ENCODE results near the gene FOXO3. TPM values are rescaled to one million over a fixed set of nuclear protein-coding genes. Genes with fewer than 3 reads are reported as not detected.

Gene FOXO3
- total and polyA plus RNA-seq, 2 donors (not counting 3 experiments of a cell fraction or from before 2014, with no cell fraction given), result 14.4 to 16.9 TPM

DNA sequence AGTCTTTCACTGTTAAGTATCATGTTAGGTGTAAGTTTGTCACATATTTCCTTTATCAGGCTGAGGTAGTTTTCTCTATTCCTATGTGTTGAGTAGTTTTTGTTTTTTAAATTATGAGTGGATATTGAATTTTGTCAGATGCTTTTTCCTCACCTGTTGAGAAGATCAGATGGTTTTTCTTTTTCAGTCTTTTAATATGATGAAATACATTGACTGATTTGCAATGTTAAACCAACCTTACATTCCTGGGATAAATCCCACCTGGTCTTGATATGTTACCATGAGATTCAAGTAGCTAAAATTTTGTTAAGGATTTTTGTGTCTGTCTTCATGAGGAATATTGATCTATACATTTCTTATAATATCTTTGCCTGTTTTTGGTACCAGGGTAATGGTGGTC is 52.1 kb downstream of the FOXO3 start:
- peaks cover 4% of the 10 kb centered on the region for H4K20me1 ChIP-seq (replicated peaks; ENCODE audit: control insufficient read depth, extremely low read depth, insufficient read depth, low read length)
- no peak overlapping the region for H3K4me3 ChIP-seq (replicated peaks in 1 of 3; ENCODE audit: insufficient read depth in 1 of 3, low read depth in 1 of 3, low read length in 3 of 3)
- no peak overlapping the region for H3K27ac ChIP-seq (ENCODE audit: insufficient read depth, low read depth, low read length)
- intact Hi-C loops (cut with micrococcal nuclease) (no loop called here), dilution Hi-C loops (cut with MboI; ENCODE audit: extremely low pct_ligation_motif_present, low sequenced_read_pairs) (no loop called here)
- H3K4me2 ChIP-seq (ENCODE audit: insufficient read depth, low read length), result no peak overlapping the region
- no peak for DNase-seq (ENCODE audit: low read depth, low spot score)
- no peaks in the 10 kb centered on the region for H3K27me3 ChIP-seq (ENCODE audit: control insufficient read depth in 2 of 2, insufficient read depth in 2 of 2, low read length in 2 of 2)
- H3K4me1 ChIP-seq (ENCODE audit: control insufficient read depth, extremely low read depth, insufficient read depth, low read length), result no peaks in the 10 kb centered on the region
- no TSS peak for BruUV-seq (replicated peaks)
- no peak overlapping the region for H2AFZ ChIP-seq (ENCODE audit: low read depth, low read length)
- no peaks in the 10 kb centered on the region for H3K9me1 ChIP-seq (replicated peaks; ENCODE audit: control insufficient read depth, extremely low read depth, insufficient read depth, low read length)
- ChIA-PET POLR2A (no interaction called here), CTCF (no interaction called here)
- H3K9ac ChIP-seq (replicated peaks; ENCODE audit: extremely low read depth, insufficient read depth, low read length), result no peak overlapping the region
- TF ChIP-seq FOS (IDR thresholded peaks at IDR 0.05; ENCODE audit: borderline replicate concordance, insufficient read depth, low read length) (no peak), EZH2 (IDR thresholded peaks at IDR 0.05; ENCODE audit: borderline replicate concordance, low read depth, low read length, severe bottlenecking) (no peak), JUN (IDR thresholded peaks at IDR 0.05; ENCODE audit: borderline replicate concordance, insufficient read depth, insufficient read length, low read depth) (no peak), MYC (IDR thresholded peaks at IDR 0.05; ENCODE audit: low read depth, low read length) (no peak), POLR2A (IDR thresholded peaks at IDR 0.05; ENCODE audit: low read depth, low read length) (no peak), GATA2 (IDR thresholded peaks at IDR 0.05; ENCODE audit: insufficient read depth, insufficient read length, low read depth, low read length) (no peak), POLR2AphosphoS5 (IDR thresholded peaks at IDR 0.05; ENCODE audit: insufficient read depth, low read depth, low read length) (no peak), MAX (IDR thresholded peaks at IDR 0.05; ENCODE audit: insufficient read depth, insufficient read length) (no peak)
- TF ChIP-seq, protein P1, sequence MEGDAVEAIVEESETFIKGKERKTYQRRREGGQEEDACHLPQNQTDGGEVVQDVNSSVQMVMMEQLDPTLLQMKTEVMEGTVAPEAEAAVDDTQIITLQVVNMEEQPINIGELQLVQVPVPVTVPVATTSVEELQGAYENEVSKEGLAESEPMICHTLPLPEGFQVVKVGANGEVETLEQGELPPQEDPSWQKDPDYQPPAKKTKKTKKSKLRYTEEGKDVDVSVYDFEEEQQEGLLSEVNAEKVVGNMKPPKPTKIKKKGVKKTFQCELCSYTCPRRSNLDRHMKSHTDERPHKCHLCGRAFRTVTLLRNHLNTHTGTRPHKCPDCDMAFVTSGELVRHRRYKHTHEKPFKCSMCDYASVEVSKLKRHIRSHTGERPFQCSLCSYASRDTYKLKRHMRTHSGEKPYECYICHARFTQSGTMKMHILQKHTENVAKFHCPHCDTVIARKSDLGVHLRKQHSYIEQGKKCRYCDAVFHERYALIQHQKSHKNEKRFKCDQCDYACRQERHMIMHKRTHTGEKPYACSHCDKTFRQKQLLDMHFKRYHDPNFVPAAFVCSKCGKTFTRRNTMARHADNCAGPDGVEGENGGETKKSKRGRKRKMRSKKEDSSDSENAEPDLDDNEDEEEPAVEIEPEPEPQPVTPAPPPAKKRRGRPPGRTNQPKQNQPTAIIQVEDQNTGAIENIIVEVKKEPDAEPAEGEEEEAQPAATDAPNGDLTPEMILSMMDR (IDR thresholded peaks at IDR 0.05; ENCODE audit: extremely low read depth in 1 of 2, insufficient read depth in 1 of 2, low read depth in 1 of 2, low read length in 2 of 2), result no peak
- no peaks in the 10 kb centered on the region for H3K79me2 ChIP-seq (ENCODE audit: control insufficient read depth, insufficient read depth, low read length)
- no peaks in the 10 kb centered on the region for H3K9me3 ChIP-seq (replicated peaks; ENCODE audit: control insufficient read depth, insufficient read depth, low read length)
- no peak for FAIRE-seq
- no peaks in the 10 kb centered on the region for H3K36me3 ChIP-seq (ENCODE audit: control insufficient read depth in 2 of 2, extremely low read depth in 1 of 2, insufficient read depth in 2 of 2, low read length in 2 of 2)
